ENCODE data around the gene HSPA12A. TPM values are rescaled to one million over a fixed set of nuclear protein-coding genes. Genes with fewer than 3 reads are reported as not detected.

The HSPA12A gene
- polyA plus RNA-seq, 1 experiment, result 7.9 TPM

DNA sequence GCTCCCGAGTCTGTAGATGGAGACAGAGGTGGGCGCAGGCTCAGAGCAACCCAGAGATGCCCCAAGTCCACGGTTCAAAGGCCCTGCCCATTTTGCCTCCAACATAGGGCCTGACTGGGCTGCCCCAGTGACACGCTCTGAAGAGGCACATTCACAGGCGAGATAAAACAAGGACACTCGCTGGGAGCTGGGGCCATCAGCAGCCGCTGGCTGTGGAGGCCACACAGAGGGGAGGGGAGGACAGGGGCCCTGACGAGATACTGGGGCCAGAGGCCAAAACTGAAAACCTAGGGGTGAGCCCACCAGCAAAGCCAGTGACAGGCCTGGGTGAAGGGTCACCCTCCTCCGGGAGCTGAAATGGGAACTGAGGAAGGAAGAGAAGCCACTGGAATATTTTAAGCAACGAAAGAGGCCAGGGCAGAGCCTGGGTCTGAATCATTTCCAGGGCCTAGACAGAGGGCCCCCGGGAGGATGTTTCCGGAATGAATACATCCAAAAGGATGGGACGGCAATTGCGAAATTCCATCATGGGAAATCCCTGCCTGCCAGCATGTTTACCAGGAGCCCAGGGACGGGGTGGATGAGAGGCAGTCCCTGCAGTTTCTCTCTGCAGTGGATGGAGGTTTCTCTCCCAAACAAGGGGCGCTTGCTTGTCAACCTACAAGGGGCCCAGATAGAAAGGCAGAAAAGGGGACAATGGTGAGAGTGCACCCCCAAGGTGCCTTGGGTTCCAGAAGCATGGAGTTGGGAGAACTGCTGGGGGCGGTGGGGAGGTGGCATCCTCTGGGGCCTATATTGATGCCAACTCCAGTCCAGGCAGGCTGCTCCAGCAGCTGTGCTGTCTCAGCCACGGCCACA is 29.0 kb upstream of the HSPA12A start:
- ChIA-PET CTCF (interaction anchor here (0.6 to 4.2 kb wide), 5 partner anchors 8 to 396 kb away, joined by 3 to 22 read pairs (median 4); no protein-coding TSS in a partner anchor), POLR2A (no interaction called here)
- TF ChIP-seq, protein P1, sequence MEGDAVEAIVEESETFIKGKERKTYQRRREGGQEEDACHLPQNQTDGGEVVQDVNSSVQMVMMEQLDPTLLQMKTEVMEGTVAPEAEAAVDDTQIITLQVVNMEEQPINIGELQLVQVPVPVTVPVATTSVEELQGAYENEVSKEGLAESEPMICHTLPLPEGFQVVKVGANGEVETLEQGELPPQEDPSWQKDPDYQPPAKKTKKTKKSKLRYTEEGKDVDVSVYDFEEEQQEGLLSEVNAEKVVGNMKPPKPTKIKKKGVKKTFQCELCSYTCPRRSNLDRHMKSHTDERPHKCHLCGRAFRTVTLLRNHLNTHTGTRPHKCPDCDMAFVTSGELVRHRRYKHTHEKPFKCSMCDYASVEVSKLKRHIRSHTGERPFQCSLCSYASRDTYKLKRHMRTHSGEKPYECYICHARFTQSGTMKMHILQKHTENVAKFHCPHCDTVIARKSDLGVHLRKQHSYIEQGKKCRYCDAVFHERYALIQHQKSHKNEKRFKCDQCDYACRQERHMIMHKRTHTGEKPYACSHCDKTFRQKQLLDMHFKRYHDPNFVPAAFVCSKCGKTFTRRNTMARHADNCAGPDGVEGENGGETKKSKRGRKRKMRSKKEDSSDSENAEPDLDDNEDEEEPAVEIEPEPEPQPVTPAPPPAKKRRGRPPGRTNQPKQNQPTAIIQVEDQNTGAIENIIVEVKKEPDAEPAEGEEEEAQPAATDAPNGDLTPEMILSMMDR (IDR thresholded peaks at IDR 0.05; ENCODE audit: insufficient read depth, low read depth, low read length), result 0 out of 2 replicates have a peak, but pooled peaks have one; percentile 5
- H3K4me3 ChIP-seq (ENCODE audit: low read depth, low read length), result no peak overlapping the region
- no peaks in the 10 kb centered on the region; the same call in 1 of the 2 replicates for H3K27me3 ChIP-seq (ENCODE audit: control insufficient read depth, insufficient read depth, low read length)
- no peaks in the 10 kb centered on the region for H3K36me3 ChIP-seq (ENCODE audit: control insufficient read depth, insufficient read depth, low read length)
- DNase-seq (ENCODE audit: low read depth), result peak; percentile 47

- POLR2A ChIA-PET, result no interaction called here
These were observed 27.9 kb upstream of the HSPA12A start for GRCh38 chr10:116770281-116770680.

GRCh38 chr10:116769791-116770190 is 27.4 kb upstream of the HSPA12A start:
- ChIA-PET CTCF (interaction anchor here (0.6 to 1.6 kb wide), 3 partner anchors 18 to 405 kb away, joined by 3 read pairs; no protein-coding TSS in a partner anchor), POLR2A (no interaction called here)
- Histone ChIP-seq H3K4me3 (ENCODE audit: low read depth, low read length) (no peak overlapping the region), H3K27me3 (ENCODE audit: control insufficient read depth, insufficient read depth, low read length) (no peaks in the 10 kb centered on the region), H3K36me3 (ENCODE audit: control insufficient read depth, insufficient read depth, low read length) (no peaks in the 10 kb centered on the region)
- TF ChIP-seq, protein P1 (IDR thresholded peaks at IDR 0.05; ENCODE audit: insufficient read depth, low read depth, low read length), result no peak
- no peak for DNase-seq (ENCODE audit: low read depth)

More at GRCh38 chr10:116770281-116770680, 27.9 kb upstream of the HSPA12A start:
- CTCF ChIA-PET, result interaction anchor here (0.6 to 1.6 kb wide), 2 partner anchors 54 to 405 kb away, joined by 3 read pairs; no protein-coding TSS in a partner anchor
- TF ChIP-seq, protein P1 (IDR thresholded peaks at IDR 0.05; ENCODE audit: insufficient read depth, low read depth, low read length), result no peak
- no peaks in the 10 kb centered on the region for H3K27me3 ChIP-seq (ENCODE audit: control insufficient read depth, insufficient read depth, low read length)
- H3K4me3 ChIP-seq (ENCODE audit: low read depth, low read length), result no peak overlapping the region
- DNase-seq (ENCODE audit: low read depth), result no peak
- H3K36me3 ChIP-seq (ENCODE audit: control insufficient read depth, insufficient read depth, low read length), result no peaks in the 10 kb centered on the region

DNA sequence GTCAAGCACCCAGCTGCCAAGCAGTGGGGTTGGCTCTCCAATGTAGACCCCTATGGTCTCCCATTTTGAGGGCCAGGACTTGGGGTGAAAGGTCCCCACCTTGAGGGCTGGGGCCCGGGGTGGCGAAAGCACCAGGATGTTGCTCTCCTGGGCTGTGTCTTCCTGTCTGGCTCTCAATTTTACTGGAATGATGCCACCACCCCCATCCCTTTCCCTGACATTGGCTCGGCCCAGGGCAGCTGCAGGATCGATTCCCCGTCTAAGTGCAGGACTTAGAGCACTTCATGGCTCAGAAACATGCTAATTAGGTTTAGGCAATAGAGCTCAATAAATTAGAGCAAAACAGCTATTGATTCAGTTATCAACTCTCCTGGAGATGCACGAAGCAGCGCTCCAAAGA is 27.0 kb upstream of the HSPA12A start:
- DNase-seq (ENCODE audit: low read depth), result no peak
- CTCF ChIA-PET, result interaction anchor here (0.9 to 1.6 kb wide), 2 partner anchors 19 to 405 kb away, joined by 3 read pairs; no protein-coding TSS in a partner anchor
- TF ChIP-seq, protein P1 (IDR thresholded peaks at IDR 0.05; ENCODE audit: insufficient read depth, low read depth, low read length), result no peak
- no peaks in the 10 kb centered on the region for H3K36me3 ChIP-seq (ENCODE audit: control insufficient read depth, insufficient read depth, low read length)
- POLR2A ChIA-PET, result no interaction called here
- no peak overlapping the region for H3K4me3 ChIP-seq (ENCODE audit: low read depth, low read length)
- H3K27me3 ChIP-seq (ENCODE audit: control insufficient read depth, insufficient read depth, low read length), result no peaks in the 10 kb centered on the region

GRCh38 chr10:116768786-116769185 is 26.4 kb upstream of the HSPA12A start:
- DNase-seq (ENCODE audit: low read depth), result no peak
- H3K36me3 ChIP-seq (ENCODE audit: control insufficient read depth, insufficient read depth, low read length), result no peaks in the 10 kb centered on the region
- POLR2A ChIA-PET, result no interaction called here
- H3K4me3 ChIP-seq (ENCODE audit: low read depth, low read length), result no peak overlapping the region
- TF ChIP-seq, protein P1 (IDR thresholded peaks at IDR 0.05; ENCODE audit: insufficient read depth, low read depth, low read length), result no peak
- H3K27me3 ChIP-seq (ENCODE audit: control insufficient read depth, insufficient read depth, low read length), result no peaks in the 10 kb centered on the region
- CTCF ChIA-PET, result interaction anchor here (0.9 kb wide), 1 partner anchor 19 kb away, joined by 3 read pairs; no protein-coding TSS in a partner anchor

Data from BJ (cell line).